GM12891 (cell line): ENCODE results near the gene MYEOV.

Experiments used
- PAX5 ChIP-seq: IDR thresholded peaks from 2 replicates; pipeline ENCODE4 v1.6.1; 2011; ENCODE audit warnings: low read length, moderate library complexity, mild to moderate bottlenecking; ENCODE audit not compliant: insufficient read depth, severe bottlenecking
- POLR2A ChIP-seq: IDR thresholded peaks from 2 replicates; pipeline ENCODE4 v1.6.1; 2011; ENCODE audit warnings: low read depth, low read length, control low read depth
- POLR2AphosphoS5 ChIP-seq: IDR thresholded peaks from 2 replicates; pipeline ENCODE4 v1.6.1; 2011; ENCODE audit warnings: low read depth, low read length, control low read depth
- POU2F2 ChIP-seq: IDR thresholded peaks from 2 replicates; pipeline ENCODE4 v1.6.1; 2011; ENCODE audit warnings: low read depth, mild to moderate bottlenecking, control low read depth, low read length, moderate library complexity
- SPI1 ChIP-seq: IDR thresholded peaks from 2 replicates; pipeline ENCODE4 v1.6.1; 2011; ENCODE audit warnings: low read depth, low read length, control low read depth
- TAF1 ChIP-seq: IDR thresholded peaks from 2 replicates; pipeline ENCODE4 v1.6.1; 2011; ENCODE audit warnings: low read depth, low read length, control low read depth

GRCh38 chr11:69278091-69278867, 15.7 kb upstream of the MYEOV start:
- no peak for TF ChIP-seq POLR2A
- TF ChIP-seq POLR2AphosphoS5: no peak
- TF ChIP-seq SPI1: no peak
- TF ChIP-seq POU2F2: no peak
- no peak for TF ChIP-seq TAF1
- TF ChIP-seq PAX5: no peak
